Measurements from ENCODE around the gene ZG16B. TPM values are rescaled to one million over a fixed set of nuclear protein-coding genes. Genes with fewer than 3 reads are reported as not detected.

ZG16B gene
- total RNA-seq, 1 donor from 2014 or later: 6.5 TPM

DNA sequence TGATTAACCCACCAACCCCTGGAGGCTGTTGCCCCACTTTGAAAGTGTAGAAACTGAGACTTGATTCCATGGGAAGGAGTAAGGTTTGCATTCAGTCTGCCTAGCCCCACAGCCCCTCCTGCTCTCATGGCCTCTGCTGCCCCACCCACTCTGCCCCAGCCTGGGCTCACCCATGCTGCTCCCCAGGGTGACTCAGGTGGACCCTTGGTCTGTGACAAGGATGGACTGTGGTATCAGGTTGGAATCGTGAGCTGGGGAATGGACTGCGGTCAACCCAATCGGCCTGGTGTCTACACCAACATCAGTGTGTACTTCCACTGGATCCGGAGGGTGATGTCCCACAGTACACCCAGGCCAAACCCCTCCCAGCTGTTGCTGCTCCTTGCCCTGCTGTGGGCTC lies 25.4 kb upstream of the ZG16B start:
- intact Hi-C loops (cut with micrococcal nuclease): no loop called here

DNA sequence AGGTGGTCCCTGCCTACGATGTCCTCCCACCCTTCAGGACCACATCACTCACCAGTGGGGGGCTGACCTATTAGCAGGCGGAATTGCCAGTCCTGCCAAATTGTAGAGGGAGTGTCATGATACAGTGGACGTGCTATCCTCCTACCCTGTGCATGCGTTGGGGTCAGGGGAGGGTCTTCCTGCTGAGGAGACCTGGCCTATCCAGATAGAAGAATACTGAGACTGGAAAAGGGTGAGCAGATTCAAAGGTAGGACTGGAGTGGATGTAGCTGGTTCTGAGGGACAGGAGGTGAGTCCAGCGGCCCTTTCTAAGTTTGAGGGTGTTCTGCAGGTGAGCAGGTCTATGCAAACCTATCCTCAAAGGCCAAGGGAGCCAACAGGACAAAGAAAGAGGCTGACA lies 23.8 kb upstream of the ZG16B start:
- intact Hi-C loops (cut with micrococcal nuclease): no loop called here

DNA sequence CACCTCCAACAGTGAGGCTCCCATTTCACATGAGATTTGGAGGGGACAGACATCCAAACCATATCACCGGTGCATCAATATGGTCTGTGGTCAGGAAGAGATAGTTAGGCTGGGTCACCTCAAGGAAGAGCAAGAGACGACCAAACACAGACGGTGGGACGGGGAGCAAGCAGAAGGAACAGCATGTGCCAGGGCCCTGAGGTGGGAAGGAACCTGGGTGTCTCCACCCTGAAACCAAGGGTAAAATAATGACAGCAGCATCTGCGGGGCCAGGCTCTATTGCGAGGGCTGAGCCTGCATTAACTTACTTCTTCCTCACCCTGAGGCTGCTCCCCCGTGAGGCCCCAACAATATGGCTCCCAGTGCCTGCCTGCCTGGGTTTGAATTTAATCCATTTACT lies 21.9 kb upstream of the ZG16B start:
- intact Hi-C loops (cut with micrococcal nuclease): no loop called here

DNA sequence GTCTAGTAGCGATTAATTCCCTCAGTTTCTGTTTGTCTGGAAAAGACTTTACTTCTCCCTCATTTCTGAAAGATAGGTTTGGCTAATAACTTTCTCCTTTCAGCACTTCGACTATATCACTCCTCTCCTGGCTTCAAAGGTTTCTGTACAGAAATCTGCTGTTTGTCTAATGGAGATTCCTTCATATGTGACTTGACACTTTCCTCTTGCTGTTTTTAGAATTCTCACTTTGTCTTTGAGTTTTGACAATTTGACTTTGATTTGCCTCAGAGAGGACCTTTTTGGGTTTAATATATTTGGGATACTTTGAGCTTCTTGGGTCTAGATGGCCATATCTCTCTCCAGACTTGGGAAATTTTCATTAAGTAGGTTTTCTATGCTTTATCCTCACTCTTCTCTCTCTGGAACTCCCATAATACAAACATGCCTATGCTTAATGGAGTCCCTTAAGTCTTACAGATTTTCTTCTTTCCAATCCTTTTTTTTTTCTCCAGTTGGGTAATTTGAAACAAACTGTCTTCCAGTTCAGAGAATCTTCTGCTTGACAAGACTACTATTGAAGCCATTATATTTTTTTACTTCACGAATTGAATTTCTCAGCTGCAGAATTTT lies 20.8 kb upstream of the ZG16B start:
- intact Hi-C loops (cut with micrococcal nuclease): no loop called here

DNA sequence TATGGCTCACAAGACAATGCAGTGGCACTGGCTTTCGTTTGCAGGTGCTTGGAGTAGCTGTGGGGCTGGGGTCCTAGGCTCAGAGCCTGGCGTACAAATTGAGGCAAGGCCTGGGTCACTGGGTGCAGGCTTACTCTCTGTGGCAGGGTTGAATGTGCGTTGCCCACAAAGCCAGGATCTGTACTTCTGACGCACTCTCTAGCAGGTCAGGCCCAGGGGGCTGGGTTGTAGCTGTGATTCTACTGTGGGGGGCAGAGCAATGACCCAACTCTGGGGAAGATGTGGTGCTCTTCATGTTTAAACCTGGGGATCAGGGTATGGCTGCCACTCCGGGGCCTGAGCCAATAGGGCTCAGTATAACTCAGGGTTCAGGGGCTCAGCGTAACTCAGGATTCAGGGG lies 19.5 kb upstream of the ZG16B start:
- intact Hi-C loops (cut with micrococcal nuclease): no loop called here

DNA sequence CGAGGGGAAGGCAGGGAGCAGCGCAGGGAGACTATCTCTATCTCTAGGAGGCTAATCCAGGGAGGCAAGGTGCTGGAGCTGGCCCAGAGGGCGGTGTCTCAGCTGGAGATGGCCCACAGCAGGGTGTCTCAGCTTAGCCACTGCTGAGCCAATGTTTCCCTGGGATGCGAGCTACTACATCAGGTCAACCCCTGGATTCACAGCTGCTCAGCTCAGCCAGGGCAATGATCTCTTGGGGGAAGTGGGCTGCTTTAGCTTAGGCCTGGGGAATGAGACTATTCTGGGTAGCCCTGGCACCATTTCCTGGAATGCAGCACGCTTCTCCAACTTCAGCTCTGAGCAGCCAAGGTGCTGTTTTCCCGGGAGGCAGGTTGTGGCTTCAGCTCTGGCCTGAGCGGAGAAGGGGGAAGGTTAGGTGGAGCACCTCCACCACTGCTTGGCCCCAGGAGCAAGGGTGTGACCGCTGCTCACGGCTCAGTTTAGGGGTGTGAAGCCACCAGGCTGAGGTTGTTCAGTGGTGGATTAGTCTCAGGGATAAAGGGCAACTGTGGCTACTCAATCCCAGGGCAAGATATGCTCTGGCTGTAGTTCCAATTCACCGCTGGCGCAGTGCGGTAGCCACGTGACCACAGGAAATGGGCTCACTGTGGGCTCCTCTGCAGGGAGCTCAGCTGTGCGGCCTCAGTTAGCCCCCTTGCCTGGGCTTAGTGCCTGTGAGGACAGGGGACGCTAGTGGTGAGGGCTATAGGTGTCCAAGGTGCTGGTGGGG lies 18.2 kb upstream of the ZG16B start:
- intact Hi-C loops (cut with micrococcal nuclease): no loop called here

DNA sequence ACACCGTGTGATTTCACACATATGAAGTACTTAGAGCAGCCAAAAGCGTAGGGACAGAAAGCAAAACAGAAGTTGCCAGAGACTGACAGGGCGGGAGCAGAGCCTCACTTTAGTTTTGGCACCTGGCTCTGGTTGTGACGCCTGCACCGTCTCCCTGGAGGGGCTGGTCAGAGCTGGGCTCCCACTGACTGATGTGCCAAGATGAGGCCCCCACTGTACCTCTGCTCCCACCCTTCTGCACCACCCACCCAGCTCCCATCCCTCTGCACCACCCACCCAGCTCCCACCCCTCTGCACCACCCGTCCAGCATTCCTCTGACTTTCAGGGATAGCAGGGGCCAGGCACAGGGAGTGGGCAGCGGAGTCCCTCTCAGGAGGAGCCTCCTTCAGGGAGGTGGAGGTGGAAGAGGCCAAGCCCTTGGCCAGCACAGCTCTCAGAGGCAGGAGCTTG lies 16.3 kb upstream of the ZG16B start:
- intact Hi-C loops (cut with micrococcal nuclease): no loop called here

DNA sequence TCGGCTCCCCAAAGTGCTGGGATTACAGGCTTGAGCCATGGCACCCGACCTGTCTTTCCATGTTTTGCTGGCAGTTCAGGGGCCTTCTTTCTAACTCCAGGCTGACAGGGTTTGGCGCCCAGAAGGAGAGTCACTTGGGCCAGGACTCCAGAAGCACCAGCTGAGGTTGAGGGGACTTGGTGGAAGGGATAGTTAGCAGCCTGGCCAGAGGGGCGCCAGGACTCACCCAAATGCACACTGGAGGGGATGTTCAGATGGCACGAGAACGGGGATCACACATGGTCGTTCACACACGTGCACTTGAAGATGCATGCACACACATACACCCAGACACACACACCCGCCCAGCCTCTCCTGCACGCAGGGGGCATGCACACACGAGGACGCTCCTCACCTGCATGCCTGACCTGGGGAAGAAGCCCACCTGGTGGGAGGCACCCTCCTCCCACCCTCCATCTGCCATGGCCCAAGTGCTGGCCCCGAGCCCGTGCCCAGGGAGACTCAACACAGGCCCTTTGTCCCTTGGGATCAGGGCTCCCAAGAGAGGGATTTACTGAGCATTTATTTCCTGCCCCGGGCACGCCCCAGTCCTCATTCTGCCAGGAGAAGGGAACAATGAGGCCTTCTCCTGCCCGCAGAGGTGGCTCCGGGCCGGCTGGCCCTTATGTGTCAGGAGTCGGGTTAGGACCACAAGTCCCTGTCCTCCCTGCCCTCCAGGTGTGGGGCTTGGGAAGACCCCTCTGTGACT lies 15.4 kb upstream of the ZG16B start:
- intact Hi-C loops (cut with micrococcal nuclease): no loop called here

DNA sequence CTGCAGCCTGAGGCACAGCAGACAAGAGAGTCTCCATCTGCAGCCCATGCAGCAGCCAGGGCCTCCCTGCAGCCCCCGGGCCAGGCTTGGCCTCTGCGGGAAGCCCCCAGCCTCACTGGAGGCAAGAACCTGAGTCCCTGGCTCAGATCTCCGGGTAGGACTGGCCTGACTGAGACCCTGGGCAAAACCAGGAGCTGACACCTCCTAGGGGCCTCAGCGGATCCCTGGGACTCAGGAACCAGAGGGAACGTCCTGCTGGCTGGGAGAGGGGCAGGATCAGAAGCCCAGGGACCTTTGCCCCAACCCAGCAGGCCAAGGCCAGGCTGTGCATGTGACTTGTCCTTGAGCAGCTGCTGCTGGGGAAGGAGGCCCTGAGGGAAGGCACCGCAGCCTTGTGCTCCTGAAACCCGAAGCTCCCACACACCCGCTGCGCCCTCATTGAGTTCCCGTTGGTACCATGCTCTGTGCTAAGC lies 14.8 kb upstream of the ZG16B start:
- intact Hi-C loops (cut with micrococcal nuclease): no loop called here

DNA sequence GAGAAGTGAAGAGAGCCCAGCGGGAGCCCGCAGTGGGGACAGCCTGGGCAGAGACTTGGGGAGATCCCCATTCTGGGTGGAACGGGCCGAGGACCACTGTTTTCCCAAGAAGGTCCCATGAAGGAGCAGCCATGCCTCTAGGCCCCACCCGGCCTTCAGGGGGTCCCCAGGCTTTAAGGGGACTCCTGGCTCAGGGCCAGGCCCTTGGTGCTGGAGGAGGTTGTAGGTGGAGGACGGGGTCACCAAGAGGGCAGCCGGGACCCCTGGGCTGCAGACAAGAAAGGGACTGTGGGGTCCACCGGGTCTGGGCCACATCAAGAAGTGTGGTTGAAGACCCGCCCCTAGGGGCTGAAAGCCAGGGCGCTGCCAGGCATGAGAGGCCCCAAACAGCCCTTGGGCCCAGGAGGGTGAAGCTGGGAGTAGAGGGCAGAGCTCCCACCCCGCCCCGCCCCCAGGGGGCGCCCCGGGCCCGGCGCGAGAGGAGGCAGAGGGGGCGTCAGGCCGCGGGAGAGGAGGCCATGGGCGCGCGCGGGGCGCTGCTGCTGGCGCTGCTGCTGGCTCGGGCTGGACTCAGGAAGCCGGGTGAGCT lies 13.3 kb upstream of the ZG16B start, which contains the start of gene PRSS21:
TSS of gene PRSS21 (plus strand) at position 487 of the 589 bp plus-strand sequence. CDS start at position 519, 32 bp downstream.
- intact Hi-C loops (cut with micrococcal nuclease): no loop called here

DNA sequence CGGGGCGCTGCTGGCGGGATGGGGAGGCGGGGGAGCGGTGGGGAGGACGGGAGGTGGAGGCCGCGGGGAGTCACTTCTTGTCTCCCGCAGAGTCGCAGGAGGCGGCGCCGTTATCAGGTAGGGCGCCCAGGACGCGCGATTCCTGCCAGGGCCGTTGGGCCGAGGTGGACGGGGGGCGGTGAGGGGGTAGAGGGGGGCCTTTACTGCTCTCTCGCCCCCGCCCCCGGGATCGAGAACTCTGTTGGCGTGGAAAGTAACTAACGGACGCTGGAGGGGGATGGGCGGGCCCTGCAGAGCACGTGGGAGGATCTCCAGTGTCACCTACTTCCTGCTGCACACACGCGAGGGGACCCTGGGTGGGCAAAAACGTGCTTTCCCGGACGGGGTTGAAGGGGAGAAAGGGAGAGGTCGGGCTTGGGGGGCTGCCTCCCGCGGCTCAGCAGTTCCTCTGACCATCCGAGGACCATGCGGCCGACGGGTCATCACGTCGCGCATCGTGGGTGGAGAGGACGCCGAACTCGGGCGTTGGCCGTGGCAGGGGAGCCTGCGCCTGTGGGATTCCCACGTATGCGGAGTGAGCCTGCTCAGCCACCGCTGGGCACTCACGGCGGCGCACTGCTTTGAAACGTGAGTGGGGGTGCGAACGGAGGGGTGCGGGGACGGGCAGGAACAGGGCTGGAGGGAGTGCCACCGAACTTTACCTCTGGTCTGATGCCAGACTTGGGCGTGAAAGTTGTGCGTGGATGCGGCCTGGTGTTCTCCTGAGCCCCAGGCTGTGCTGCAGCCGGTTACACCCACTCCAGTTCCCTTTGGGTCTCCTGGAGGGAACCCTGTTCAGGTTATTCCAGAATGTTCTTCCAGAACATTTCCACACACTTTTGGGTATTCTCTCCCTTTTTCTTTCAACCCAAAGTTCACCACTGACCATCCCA lies 12.5 kb upstream of the ZG16B start:
- intact Hi-C loops (cut with micrococcal nuclease): no loop called here

DNA sequence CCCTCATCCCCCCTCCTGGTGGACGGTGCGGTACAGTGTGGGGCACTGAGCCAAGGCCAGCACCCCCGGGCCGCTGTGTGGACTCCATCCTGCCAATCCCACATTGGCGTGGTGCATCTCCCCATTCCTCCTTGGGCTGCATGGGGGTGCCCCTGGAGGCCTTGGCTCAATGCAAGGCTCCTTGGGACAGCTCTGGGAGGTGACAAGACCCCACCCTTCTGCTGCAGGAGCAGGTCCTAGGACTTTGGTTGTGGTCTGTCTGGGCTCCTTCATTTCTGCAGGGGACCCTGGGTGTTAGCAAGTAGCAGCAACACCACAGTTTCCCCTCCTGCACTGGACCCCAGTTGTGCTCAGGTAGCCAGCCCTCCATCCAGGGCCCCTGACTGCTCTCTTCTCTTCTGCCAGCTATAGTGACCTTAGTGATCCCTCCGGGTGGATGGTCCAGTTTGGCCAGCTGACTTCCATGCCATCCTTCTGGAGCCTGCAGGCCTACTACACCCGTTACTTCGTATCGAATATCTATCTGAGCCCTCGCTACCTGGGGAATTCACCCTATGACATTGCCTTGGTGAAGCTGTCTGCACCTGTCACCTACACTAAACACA lies 11.7 kb upstream of the ZG16B start:
- intact Hi-C loops (cut with micrococcal nuclease): no loop called here

DNA sequence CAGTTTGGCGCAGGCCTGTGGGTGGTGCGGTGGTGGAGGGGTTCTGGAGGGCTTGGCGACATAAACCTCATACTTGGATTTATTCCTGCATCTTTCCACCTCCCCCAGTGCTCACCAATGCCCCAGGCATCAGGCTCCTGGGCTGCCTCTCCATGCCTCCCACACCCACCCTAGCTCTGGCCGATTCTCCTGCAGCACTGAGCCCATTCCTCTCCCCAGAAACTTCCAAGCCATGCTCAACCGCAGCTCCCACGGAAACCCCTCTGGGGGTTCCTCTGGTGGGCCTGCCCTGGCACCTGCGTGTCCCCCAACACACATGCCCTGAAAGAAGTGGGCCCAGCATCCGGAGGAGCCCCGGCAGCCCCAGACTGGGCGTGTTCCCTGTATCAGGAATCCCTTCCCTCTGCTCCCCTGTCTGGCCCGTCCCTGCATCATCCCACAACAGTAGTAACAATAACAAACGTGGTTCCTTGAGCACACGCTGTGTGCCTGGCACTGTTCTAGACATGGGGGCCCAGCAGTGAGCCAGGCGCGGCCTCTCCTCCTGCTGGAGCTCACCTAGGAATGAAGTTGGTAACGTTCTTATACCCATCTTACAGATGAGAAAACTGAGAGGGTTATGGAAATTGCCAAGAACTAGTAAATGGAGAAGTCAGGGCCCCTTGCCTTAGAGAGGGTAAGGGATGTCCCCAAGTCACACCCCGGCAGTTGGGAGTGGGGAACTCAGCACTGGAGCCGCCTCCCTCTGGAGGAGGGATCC lies 10.7 kb upstream of the ZG16B start:
- intact Hi-C loops (cut with micrococcal nuclease): no loop called here

DNA sequence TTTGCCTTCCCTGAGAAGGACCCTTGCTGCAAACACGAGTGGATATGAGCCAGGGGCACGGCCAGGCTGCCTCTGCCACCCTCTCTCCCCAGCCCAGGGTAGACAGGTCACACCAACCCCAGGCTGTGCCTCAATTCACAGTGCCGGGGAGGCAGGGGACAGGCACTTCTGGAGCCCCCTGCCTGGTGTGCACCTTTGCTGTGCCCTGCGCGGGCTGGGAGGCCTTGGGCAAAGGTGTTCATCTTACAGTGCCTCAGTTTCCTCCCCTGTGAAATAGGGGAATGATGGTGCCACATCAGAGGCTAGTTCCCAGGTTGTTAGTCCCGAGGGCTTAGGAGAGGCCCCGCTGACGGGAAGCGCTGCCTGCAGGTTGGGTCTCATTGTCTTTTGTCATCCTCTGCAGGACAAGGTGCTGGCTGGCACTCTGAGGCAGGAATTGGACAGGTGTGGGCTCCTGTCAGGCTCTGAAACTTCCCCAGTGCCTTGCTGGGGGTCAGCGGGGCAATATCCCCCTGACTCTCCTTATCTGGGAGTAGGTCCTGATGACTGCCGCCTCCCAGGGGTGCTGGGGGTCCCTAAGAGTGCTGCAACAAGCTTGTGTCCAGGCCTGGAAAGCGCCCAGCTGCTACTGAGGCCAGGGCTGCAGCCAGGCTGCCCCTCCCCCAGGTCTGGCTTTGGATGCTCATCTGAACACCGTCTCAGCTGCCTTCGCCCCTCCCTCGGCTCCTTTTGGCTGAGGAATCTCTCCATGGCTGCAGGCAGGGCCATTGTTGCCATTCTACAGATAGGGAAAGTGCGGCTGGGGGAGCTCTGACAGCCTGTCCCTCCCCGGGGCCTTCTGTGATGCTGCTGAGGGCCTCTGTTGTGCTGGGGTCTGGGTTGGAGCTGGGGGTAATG lies 9.9 kb upstream of the ZG16B start:
- intact Hi-C loops (cut with micrococcal nuclease): no loop called here

DNA sequence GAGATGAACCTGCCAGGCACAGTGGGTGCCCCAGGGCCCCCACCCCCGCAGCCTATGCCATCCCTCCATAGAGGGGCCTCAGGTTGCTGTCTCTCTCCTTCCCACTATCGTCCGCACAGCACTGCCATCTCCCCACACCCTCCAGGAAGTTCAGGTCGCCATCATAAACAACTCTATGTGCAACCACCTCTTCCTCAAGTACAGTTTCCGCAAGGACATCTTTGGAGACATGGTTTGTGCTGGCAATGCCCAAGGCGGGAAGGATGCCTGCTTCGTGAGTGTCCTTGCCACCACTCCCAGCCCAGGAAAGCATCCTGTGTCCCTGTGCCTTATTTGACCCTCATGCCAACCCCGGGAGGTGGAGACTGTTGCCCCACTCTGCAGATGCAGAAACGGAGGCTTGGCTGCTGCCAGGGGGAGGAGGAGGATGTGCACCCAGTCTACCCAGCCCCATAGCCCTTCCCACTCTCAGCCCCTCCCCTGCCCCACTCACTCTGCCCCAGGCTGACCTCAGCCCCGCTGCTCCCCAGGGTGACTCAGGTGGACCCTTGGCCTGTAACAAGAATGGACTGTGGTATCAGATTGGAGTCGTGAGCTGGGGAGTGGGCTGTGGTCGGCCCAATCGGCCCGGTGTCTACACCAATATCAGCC lies 9.1 kb upstream of the ZG16B start:
- intact Hi-C loops (cut with micrococcal nuclease): no loop called here

DNA sequence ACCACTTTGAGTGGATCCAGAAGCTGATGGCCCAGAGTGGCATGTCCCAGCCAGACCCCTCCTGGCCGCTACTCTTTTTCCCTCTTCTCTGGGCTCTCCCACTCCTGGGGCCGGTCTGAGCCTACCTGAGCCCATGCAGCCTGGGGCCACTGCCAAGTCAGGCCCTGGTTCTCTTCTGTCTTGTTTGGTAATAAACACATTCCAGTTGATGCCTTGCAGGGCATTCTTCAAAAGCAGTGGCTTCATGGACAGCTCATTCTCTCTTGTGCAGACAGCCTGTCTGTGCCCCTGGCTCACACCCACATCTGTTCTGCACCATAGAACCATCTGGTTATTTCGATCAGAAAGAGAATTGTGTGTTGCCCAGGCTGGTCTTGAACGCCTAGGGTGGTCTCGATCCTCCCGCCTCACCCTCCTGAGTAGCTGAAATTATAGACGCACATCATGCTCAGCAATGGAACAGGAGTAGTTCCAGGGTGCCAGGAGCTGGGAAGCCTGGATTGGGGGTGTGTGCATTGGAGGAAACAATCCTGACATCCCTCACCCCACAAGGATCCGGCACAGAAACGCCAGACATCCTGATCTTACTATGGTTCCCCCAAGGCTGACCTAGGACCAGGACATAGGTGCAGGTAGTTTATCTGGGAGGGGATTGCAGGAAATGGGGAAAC lies 8.5 kb upstream of the ZG16B start:
- intact Hi-C loops (cut with micrococcal nuclease): no loop called here

DNA sequence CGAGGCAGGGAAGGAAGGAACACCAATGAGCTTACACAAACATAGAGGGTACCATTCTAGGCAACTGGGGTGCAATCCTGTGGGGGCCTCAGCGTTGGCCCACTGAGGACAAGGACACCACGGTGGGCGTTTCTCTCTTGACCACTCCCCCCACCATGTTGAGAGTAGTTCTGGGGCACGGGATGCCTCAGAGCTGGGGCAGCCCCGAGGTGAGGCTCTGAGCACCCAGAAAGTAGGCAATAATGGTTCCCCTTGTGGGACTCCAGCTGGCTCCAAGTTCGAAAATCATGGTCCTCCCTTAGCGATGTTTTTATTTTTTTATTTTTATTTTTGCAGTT lies 8.0 kb upstream of the ZG16B start:
- intact Hi-C loops (cut with micrococcal nuclease): no loop called here

DNA sequence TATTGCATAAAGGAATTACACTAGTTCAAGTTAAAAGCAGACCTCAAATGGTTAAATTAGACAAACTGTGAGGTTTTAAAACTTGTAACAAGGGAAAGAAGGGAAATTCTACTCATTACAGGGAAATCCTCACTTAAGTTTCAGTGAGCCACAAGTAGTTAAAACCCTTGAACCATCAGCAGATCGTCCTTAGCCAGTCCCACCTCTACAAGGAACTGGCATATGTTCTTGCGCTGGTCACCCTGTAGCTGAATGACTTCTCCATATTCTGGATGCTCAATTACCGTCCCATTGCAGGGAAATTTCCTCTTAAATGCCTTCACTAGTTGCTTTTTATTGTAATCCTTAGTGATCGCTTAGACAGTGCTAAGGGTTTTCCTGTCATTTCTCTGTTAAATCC lies 7.6 kb upstream of the ZG16B start:
- intact Hi-C loops (cut with micrococcal nuclease): no loop called here
